Measurements from ENCODE around the gene LSP1. TPM values are rescaled to one million over a fixed set of nuclear protein-coding genes. Genes with fewer than 3 reads are reported as not detected.
A peak's percentile ranks its signal among the peaks of the same experiment; 100 is the strongest.

LSP1 gene
- total RNA-seq, 1 donor from 2014 or later = 78.2 TPM

- TF ChIP-seq CTCF (IDR thresholded peaks at IDR 0.05) = no peak
- H3K4me3 ChIP-seq = no peak overlapping the region
- no peak overlapping the region for H3K27ac ChIP-seq
- no peaks in the 10 kb centered on the region for H3K36me3 ChIP-seq
- intact Hi-C loops (cut with DNase I) = no loop called here
- ATAC-seq (no peak), DNase-seq (peak; percentile 56)
- no peaks in the 10 kb centered on the region for H3K27me3 ChIP-seq
- H3K9me3 ChIP-seq = no peaks in the 10 kb centered on the region
- H3K4me1 ChIP-seq = no peaks in the 10 kb centered on the region
These were observed 39.2 kb downstream of the LSP1 start for GRCh38 chr11:1892116-1892515.

GRCh38 chr11:1892558-1892957 lies 39.7 kb downstream of the LSP1 start:
- H3K9me3 ChIP-seq = no peaks in the 10 kb centered on the region
- TF ChIP-seq CTCF (IDR thresholded peaks at IDR 0.05) = no peak
- no peaks in the 10 kb centered on the region for H3K36me3 ChIP-seq
- ATAC-seq = no peak
- intact Hi-C loops (cut with DNase I) = no loop called here
- no peaks in the 10 kb centered on the region for H3K4me1 ChIP-seq
- DNase-seq = no peak
- H3K27ac ChIP-seq = no peak overlapping the region
- no peaks in the 10 kb centered on the region for H3K27me3 ChIP-seq
- H3K4me3 ChIP-seq = no peak overlapping the region

GRCh38 chr11:1893581-1894359 lies 40.9 kb downstream of the LSP1 start:
- no peak overlapping the region for H3K4me3 ChIP-seq
- no peaks in the 10 kb centered on the region for H3K9me3 ChIP-seq
- H3K27me3 ChIP-seq = no peaks in the 10 kb centered on the region
- DNase-seq = no peak
- intact Hi-C loops (cut with DNase I) = loop anchor here (1.0 kb wide), 1 partner anchor 23 kb away; no protein-coding TSS in a partner anchor
- no peak overlapping the region for H3K27ac ChIP-seq
- ATAC-seq = no peak
- H3K36me3 ChIP-seq = no peaks in the 10 kb centered on the region
- no peaks in the 10 kb centered on the region for H3K4me1 ChIP-seq
- no peak for TF ChIP-seq CTCF (IDR thresholded peaks at IDR 0.05)

GRCh38 chr11:1894759-1895158 lies 41.9 kb downstream of the LSP1 start:
- no peaks in the 10 kb centered on the region for H3K4me1 ChIP-seq
- no peaks in the 10 kb centered on the region for H3K36me3 ChIP-seq
- ATAC-seq (no peak), DNase-seq (peak; percentile 44)
- H3K27me3 ChIP-seq = no peaks in the 10 kb centered on the region
- no peak overlapping the region for H3K27ac ChIP-seq
- intact Hi-C loops (cut with DNase I) = loop anchor here (5.0 kb wide), 1 partner anchor 48 kb away; no protein-coding TSS in a partner anchor
- no peaks in the 10 kb centered on the region for H3K9me3 ChIP-seq
- TF ChIP-seq CTCF (IDR thresholded peaks at IDR 0.05) = no peak
- no peak overlapping the region for H3K4me3 ChIP-seq

DNA sequence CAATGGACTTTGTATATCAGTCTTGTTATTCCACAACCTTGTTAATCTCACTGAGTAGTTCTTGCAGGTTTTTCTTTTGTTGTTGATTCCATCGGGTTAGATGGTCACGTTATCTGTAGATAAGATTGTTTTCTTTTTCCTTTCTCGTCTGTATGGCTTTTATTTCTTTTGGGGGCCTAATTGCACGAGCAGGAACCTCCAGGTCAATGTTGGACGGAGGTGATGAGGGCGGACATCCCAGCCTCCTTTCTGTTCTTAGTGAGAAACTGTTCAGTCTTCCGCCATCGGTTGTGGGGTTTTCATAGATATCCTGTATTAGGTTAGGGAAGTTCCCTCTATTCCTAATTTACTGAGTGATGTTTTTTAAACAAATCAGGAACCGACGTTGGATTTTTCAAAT lies 43.6 kb downstream of the LSP1 start:
- Histone ChIP-seq H3K36me3 (no peaks in the 10 kb centered on the region), H3K4me1 (no peaks in the 10 kb centered on the region), H3K27ac (no peak overlapping the region), H3K27me3 (no peaks in the 10 kb centered on the region), H3K4me3 (peak overlapping the region; percentile 14), H3K9me3 (no peaks in the 10 kb centered on the region)
- no peak for ATAC-seq
- TF ChIP-seq CTCF (IDR thresholded peaks at IDR 0.05) = no peak
- intact Hi-C loops (cut with DNase I) = loop anchor here (5.0 kb wide), 1 partner anchor 46 kb away; no protein-coding TSS in a partner anchor
- no peak for DNase-seq
